Uterus (tissue), 2 donors: ENCODE results near the gene SCN5A.

Source experiments
- POLR2A ChIP-seq, 2 donors: fragments of 450-650 bp; IDR thresholded peaks; one replicate each; pipeline ENCODE4 v1.6.1; 2016; ENCODE audit warnings: antibody characterized with exemption in 2 of 2, mild to moderate bottlenecking in 1 of 2, moderate library complexity in 1 of 2
- TF ChIP-seq, protein P1 (sequence below), 4 experiments: fragments of 200-600 bp in 2 of 4; fragments of 450-650 bp in 2 of 4; sonication (generic) in 2 of 4; IDR thresholded peaks; one replicate each; pipeline ENCODE4 v1.5.1; 2016 to 2019; ENCODE audit warnings: antibody characterized with exemption in 4 of 4, mild to moderate bottlenecking in 2 of 4, moderate library complexity in 1 of 4

DNA sequence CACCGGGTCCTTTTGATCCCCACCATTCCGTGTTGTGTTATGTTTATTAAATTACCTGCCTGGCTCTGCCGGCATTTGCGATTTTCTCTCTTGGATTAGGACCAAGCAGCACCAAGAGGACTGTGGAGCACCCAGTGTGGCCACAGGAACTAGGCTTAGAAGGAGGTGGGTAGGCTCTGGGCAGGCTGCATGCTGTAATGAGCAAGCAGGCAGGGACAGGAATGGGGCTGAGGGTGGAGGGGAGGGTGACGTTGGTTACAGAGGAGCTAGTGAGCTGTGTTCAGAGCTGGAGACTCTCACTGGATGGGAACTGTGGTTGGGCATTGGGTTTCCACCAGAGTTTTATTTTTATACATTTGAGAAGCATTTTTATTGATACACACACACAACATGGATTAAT, 7.9 kb upstream of the SCN5A start:
- TF ChIP-seq, protein P1, sequence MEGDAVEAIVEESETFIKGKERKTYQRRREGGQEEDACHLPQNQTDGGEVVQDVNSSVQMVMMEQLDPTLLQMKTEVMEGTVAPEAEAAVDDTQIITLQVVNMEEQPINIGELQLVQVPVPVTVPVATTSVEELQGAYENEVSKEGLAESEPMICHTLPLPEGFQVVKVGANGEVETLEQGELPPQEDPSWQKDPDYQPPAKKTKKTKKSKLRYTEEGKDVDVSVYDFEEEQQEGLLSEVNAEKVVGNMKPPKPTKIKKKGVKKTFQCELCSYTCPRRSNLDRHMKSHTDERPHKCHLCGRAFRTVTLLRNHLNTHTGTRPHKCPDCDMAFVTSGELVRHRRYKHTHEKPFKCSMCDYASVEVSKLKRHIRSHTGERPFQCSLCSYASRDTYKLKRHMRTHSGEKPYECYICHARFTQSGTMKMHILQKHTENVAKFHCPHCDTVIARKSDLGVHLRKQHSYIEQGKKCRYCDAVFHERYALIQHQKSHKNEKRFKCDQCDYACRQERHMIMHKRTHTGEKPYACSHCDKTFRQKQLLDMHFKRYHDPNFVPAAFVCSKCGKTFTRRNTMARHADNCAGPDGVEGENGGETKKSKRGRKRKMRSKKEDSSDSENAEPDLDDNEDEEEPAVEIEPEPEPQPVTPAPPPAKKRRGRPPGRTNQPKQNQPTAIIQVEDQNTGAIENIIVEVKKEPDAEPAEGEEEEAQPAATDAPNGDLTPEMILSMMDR (IDR thresholded peaks at IDR 0.05), result no peak
- no peak for TF ChIP-seq POLR2A (IDR thresholded peaks at IDR 0.05)
